Measurements from ENCODE around the gene GJB6. TPM values are rescaled to one million over a fixed set of nuclear protein-coding genes. Genes with fewer than 3 reads are reported as not detected.

GJB6 gene
- total and polyA plus RNA-seq, 2 experiments from 2014 or later, result not detected

- Mint-ChIP-seq H3K4me1 (no peaks in the 10 kb centered on the region), H3K27ac (no peak overlapping the region), H3K9me3 (no peaks in the 10 kb centered on the region), H3K27me3 (ENCODE audit: insufficient read depth, low read depth, poor library complexity) (peaks cover 1% of the 10 kb centered on the region), H3K36me3 (ENCODE audit: low read depth) (no peaks in the 10 kb centered on the region), H3K4me3 (no peak overlapping the region)
- Histone ChIP-seq H3F3A (replicated peaks; ENCODE audit: low read depth) (no peaks in the 10 kb centered on the region), H3K27me3 (ENCODE audit: insufficient read depth) (no peaks in the 10 kb centered on the region), H3K36me3 (ENCODE audit: insufficient read depth) (no peaks in the 10 kb centered on the region), H2AFZ (no peak overlapping the region), H4K20me1 (replicated peaks; ENCODE audit: insufficient read depth) (no peaks in the 10 kb centered on the region), H3K9me2 (ENCODE audit: insufficient read depth) (peaks cover 6% of the 10 kb centered on the region; the same call in 1 of the 2 replicates), H3K27ac (ENCODE audit: low read depth) (no peak overlapping the region), H3K4me3 (no peak overlapping the region), H3K4me1 (ENCODE audit: insufficient read depth) (no peaks in the 10 kb centered on the region), H3K4me2 (no peak overlapping the region), H3K79me2 (replicated peaks; ENCODE audit: insufficient read depth) (no peaks in the 10 kb centered on the region)
- ATAC-seq (no peak), DNase-seq (ENCODE audit: low spot score) (no peak)
- TF ChIP-seq CTCF (conservative IDR thresholded peaks at IDR 0.05; ENCODE audit: low read depth in 2 of 2), result no peak
- no peak for TF ChIP-seq CREB1 (CRISPR knock-in tag; IDR thresholded peaks at IDR 0.05; ENCODE audit: low read depth)
- no peak for TF ChIP-seq POLR2AphosphoS5 (IDR thresholded peaks at IDR 0.05; ENCODE audit: low read depth)
Observed at GRCh38 chr13:20264271-20265018, 32.3 kb upstream of the GJB6 start.

GRCh38 chr13:20263393-20264044, 31.4 kb upstream of the GJB6 start:
- Histone ChIP-seq H3F3A (replicated peaks; ENCODE audit: low read depth) (no peaks in the 10 kb centered on the region), H3K4me1 (ENCODE audit: insufficient read depth) (no peaks in the 10 kb centered on the region), H2AFZ (no peak overlapping the region), H3K27me3 (ENCODE audit: insufficient read depth) (no peaks in the 10 kb centered on the region), H3K79me2 (replicated peaks; ENCODE audit: insufficient read depth) (no peaks in the 10 kb centered on the region), H4K20me1 (replicated peaks; ENCODE audit: insufficient read depth) (no peaks in the 10 kb centered on the region), H3K4me3 (no peak overlapping the region), H3K36me3 (ENCODE audit: insufficient read depth) (no peaks in the 10 kb centered on the region), H3K4me2 (no peak overlapping the region), H3K27ac (ENCODE audit: low read depth) (no peak overlapping the region), H3K9me2 (ENCODE audit: insufficient read depth) (peaks cover 6% of the 10 kb centered on the region; the same call in 1 of the 2 replicates)
- no peak for TF ChIP-seq ZNF331 (CRISPR knock-in tag; IDR thresholded peaks at IDR 0.05; ENCODE audit: low read depth)
- Mint-ChIP-seq H3K27me3 (ENCODE audit: insufficient read depth, low read depth, poor library complexity) (peaks cover 1% of the 10 kb centered on the region), H3K4me3 (no peak overlapping the region), H3K4me1 (no peaks in the 10 kb centered on the region), H3K9me3 (no peaks in the 10 kb centered on the region), H3K36me3 (ENCODE audit: low read depth) (no peaks in the 10 kb centered on the region), H3K27ac (no peak overlapping the region)
- DNase-seq (ENCODE audit: low spot score) (no peak), ATAC-seq (no peak)

GRCh38 chr13:20258963-20259288, 26.8 kb upstream of the GJB6 start:
- no peak overlapping the region for H3K4me2 ChIP-seq
- TF ChIP-seq REST (IDR thresholded peaks at IDR 0.05; ENCODE audit: unreplicated experiment) (no peak), CREB1 (CRISPR knock-in tag; IDR thresholded peaks at IDR 0.05; ENCODE audit: low read depth) (no peak), EZH2 (IDR thresholded peaks at IDR 0.05; ENCODE audit: low read depth, unreplicated experiment) (no peak), POLR2AphosphoS5 (IDR thresholded peaks at IDR 0.05; ENCODE audit: low read depth) (no peak)

More at GRCh38 chr13:20258963-20259288, 26.8 kb upstream of the GJB6 start:
- H3K4me1 Mint-ChIP-seq, result no peaks in the 10 kb centered on the region
- no peaks in the 10 kb centered on the region for H3K36me3 ChIP-seq (ENCODE audit: insufficient read depth)
- no peak for DNase-seq (ENCODE audit: low spot score)
- H3K4me3 Mint-ChIP-seq, result no peak overlapping the region
- peaks cover 5% of the 10 kb centered on the region for H3K27me3 Mint-ChIP-seq (ENCODE audit: insufficient read depth, low read depth, poor library complexity)
- H3K4me3 ChIP-seq, result no peak overlapping the region
- H3K27ac ChIP-seq (ENCODE audit: low read depth), result no peak overlapping the region
- H3K4me1 ChIP-seq (ENCODE audit: insufficient read depth), result no peaks in the 10 kb centered on the region
- H4K20me1 ChIP-seq (replicated peaks; ENCODE audit: insufficient read depth), result no peaks in the 10 kb centered on the region
- no peaks in the 10 kb centered on the region for H3F3A ChIP-seq (replicated peaks; ENCODE audit: low read depth)
- H3K9me2 ChIP-seq (ENCODE audit: insufficient read depth), result peaks cover 10% of the 10 kb centered on the region; the same call in 1 of the 2 replicates
- H3K27ac Mint-ChIP-seq, result no peak overlapping the region
- no peaks in the 10 kb centered on the region for H3K27me3 ChIP-seq (ENCODE audit: insufficient read depth)
- H3K9me3 Mint-ChIP-seq, result no peaks in the 10 kb centered on the region
- H3K36me3 Mint-ChIP-seq (ENCODE audit: low read depth), result no peaks in the 10 kb centered on the region
- no peak overlapping the region; the same call in 1 of the 2 replicates for H2AFZ ChIP-seq
- ATAC-seq, result no peak
- H3K79me2 ChIP-seq (replicated peaks; ENCODE audit: insufficient read depth), result no peaks in the 10 kb centered on the region
